HEK293 (cell line): ENCODE measurements around the gene CNST.

Experiments used
- BCL11B ChIP-seq: fragments of 450-650 bp; formaldehyde crosslinking; IDR thresholded peaks from 2 replicates; pipeline ENCODE4 v1.5.1; 2016; ENCODE audit warnings: low read depth, missing biosample characterization, missing genetic modification characterization
- CTCF ChIP-seq: fragments of 450-650 bp; formaldehyde crosslinking; IDR thresholded peaks from 2 replicates; pipeline ENCODE4 v1.5.1; 2016; ENCODE audit warnings: missing biosample characterization, missing genetic modification characterization
- ZNF776 ChIP-seq: fragments of 450-650 bp; formaldehyde crosslinking; IDR thresholded peaks from 2 replicates; pipeline ENCODE4 v1.5.0; 2017; ENCODE audit warnings: missing biosample characterization, missing genetic modification characterization, borderline replicate concordance

GRCh38 chr1:246567646-246568235 is 1.5 kb downstream of the CNST start:
- TF ChIP-seq CTCF (tag by site-specific recombination), result no peak
- no peak for TF ChIP-seq ZNF776 (tag by site-specific recombination)
- no peak for TF ChIP-seq BCL11B (tag by site-specific recombination)
